HK-2 (cell line): ENCODE measurements around the gene PIK3C2B.

Experiments
- DNase-seq: peaks from one replicate; pipeline ENCODE4 v3.0.0-alpha.2; 2018; ENCODE audit not compliant: unreplicated experiment

PIK3C2B gene

DNA sequence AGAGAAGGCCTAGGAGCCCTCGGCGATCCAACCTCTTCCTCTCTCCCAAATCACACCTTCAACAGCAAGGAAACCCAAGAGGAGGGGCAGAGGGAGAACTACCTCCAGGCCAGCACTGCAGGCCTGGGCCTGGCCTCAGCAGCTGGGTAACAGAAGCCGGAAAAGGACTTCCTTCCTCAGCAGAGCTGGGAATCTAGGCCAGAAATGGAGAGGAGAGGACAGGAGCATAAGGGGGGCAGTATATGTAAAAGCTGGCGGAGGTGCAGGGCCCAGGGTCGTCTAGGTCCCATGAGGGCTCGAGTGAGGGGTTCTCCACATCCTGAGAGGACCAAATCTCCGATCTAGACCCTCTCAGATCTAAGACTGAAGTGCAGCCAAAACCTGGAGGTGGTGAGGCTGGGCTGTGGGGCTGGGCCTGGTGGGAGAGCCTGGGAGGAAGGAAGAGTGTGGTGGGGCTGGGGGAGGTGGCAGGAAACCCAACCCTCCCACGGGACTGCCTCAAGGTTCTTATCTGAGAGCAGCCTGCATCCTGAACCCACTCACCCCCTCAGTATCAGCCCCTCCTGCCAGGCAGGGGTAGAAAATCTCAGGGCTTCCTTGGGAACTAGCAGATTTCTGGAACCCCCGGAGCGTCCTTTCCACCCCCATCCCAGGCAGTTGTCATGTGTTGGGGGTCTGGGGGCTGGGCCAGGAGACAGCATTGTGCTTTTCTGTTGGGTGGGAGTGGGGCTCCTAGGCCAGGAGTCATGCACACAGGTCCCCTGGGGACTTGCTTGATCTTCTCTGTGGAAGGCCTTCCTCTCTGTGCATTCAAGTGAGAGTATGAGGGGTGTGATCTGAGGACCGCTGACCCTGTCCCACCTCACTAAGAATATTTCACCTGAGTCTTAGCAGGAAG is 33.0 kb downstream of the PIK3C2B start:
- DNase-seq: no peak

DNA sequence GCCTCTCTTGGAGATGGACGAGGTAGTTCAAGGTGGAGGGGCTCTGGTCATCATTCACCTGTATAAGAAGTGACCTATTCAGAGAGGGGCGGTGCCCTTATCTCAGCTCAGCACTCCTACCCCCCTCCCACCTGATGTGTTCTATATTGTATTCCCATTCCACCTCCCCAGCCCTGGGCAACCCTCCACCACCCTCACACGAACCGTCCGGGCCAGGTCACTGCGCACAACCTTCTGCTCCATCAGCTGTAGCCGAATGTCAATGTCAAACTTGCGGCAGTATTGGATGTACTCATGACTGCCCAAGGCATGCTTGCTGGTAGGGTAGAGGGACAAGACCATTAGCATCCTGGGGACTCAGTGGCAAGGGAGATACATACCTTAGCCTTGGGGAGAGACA is 34.3 kb downstream of the PIK3C2B start:
- DNase-seq: no peak

DNA sequence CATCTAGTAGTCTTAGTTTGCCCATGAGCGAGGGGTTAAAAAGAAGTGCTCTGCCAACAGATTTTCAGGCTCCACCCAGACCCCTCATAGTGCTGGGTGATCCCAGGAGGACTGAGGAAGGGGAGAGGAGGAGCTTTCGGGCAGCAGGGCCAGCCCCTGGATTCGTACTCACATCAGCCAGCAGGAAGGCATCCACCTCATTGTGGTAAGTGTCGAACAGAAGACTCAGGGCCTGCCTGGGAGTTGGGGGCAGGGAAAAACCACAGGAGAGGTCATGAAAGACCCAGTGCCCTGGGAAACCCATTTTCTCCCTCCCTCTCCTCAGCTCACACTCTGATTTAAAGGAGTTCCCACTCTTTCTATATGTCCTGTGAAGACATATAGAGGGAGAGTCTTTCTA is 34.9 kb downstream of the PIK3C2B start:
- no peak for DNase-seq

DNA sequence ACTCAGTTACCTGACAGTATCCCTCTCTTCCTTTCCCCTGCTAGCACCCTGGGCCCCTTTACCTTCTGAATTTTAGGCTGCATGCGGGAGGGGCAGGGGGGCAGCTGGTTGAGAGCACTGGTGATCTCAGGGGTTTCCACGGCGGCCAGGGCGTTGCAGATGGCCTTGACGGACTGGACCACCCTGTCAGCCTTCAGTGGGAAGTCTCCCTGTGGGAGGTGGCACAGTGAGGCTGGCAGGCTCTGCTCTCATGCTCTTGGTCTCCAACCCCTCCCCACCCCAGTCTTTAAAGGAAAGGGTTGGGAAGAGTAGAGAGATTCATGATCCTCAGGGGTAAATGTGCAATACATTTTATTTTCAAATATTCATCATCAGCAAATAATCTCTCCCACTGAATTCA is 36.9 kb downstream of the PIK3C2B start:
- DNase-seq: no peak

DNA sequence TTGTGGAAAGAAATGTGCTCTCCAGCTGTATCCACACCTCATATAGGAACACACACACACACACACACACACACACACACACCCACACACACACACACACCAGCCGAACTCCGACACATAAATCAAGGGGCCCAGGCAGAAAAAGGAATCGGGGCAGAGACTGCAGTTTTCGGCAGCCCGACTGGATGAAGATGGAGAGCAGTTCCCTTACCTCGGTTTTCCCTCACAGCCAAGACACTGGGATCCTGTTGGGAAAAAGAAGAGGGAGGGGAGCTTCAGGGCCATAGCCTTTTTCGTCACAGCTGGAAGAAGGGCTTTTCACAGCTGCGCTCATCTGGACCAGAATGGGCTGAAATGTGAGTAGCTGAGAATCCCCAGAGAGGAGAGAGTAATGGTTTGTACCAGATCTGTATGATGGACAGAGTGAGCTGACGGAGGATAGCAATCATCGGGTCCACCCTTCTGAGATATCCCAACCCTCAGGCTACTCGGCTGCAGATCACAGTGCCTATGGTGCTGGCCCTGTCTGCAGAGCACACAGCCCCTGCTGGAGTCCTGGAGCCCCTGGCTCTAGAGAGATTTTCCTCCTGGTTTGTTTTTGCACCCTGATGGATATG is 37.7 kb downstream of the PIK3C2B start:
- no peak for DNase-seq

DNA sequence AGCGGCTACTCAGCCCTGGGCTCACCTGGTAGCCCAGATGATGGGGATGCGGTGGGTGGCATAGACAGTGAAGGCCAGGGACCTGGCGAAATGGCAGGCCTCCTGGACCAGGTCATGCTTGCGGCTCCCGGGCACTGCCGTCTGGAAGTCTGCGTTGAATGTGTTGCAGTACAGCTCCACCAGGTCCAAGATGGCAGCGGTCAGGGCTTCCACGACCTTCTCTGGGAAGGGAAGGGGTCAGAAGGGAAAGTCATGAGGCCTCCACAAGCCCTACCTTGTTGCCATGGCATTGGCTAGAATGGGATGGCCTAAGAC is 38.8 kb downstream of the PIK3C2B start:
- no peak for DNase-seq

DNA sequence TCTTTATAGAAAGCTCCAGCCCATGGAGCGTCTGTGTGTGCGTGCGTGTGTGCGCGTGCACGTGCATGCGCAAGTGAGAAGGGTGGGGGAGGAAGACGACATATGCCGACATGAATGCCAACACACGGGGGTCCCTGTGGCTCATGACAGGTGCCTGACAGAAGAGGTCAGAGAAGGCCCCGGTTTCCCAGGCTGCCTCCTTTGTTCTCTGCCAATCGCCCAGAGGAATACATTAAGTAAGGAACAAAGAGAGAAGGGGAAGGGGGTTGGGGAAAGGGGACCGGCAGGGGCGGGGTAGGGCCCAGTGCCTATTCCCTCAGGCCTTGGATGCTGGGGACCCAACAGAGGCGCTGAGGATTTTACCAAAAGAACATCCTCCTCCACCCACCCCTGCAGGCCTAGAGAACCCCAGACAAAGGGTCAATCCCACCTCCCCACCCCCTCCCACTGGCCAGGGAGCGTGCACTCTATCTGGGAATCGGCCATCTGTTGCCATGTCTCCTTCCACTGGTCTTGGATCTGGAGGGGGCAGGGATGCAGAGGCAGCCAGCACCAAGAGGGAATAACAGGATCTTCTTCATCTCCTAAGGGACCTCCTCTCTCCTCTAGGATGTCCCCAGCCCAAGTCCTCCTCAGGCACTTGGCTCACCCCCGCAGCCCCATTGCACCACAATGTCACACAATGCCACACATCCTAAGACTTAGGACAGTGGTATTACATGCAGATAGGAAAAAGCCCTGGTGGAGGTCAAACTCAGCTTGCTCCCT is 39.4 kb downstream of the PIK3C2B start:
- no peak for DNase-seq

DNA sequence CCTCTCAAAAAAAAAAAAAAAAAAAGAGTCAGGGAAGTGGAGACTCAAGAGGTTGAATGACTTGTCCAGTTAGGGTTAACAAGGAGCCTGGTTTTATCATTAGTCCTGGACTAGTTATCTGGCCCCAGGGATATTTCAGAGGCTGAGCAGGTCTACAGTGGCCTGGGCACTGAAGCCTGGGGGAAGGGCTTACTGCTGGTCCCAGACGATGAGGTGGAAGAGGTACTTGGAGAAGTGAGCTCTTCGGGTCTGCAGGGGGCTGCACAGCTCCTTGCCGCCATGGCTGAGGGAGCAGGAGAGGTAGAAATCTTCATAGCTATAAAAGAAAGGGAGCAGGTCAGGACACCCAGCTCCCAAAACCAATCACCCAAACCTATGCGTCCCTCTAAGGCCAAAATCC is 40.1 kb downstream of the PIK3C2B start:
- no peak for DNase-seq

DNA sequence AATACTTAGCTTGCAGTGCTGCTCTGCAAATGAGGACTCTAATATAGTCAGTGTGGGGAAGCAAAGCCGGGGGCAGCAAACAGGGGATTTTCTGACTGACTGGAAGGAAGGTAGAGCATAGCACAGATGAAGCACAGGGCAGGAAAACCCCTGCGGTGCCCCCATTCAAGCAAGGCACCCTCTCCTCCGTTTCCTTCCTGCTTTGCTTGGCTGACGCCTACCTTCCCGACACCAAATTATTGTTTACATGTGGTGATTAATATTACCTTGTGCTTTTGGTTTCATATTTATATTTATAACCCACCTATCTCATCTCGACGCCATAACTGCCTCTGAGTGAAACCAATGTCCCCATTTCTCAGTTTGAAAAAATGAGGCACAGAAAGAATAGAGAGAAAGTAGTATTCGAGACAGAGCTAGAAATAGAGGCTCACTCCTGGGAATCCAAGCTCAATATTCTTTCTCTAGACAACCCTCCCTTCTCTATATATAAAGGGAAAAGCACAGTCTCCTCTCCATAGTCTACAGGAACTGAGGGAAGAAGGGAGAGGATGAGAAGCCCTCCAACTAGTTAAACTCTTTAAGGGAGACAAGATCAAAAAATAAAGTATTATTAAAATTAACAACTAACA is 41.3 kb downstream of the PIK3C2B start:
- no peak for DNase-seq

DNA sequence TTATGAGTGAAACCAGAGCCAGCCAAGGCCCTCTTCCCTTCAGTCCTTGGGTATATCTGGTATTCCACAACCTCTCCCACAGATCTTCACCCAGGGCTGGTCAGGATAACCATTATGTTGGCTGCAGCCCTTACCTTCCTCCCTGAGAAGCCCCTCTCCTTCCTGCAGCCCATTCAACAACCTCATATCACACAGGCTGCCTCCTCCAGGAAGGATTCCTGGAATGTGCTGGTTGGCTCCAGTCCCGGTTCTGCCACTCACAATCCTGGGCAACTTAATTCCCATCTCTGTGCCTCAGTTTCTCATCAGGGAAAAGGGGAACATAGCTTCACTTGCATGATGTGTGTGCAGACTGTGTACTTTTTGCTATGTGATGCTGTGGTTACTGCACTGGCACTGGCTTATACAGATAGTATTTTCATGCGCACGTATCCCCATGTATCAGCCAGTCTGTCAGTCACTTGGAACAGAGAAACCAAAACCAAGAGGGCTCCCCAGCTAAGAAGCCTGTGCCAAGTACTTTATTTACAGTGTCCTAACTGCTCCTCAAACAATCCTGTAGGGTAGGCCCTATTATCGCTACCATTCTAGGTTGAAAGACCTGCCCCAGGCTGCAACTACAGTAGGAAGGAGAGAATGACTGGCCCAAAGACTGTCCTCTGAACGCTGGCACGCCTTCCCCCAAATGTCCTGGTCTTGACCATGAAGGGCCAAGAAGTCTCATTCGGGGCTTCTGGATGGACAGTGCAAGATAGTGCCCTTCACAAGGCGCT is 43.1 kb downstream of the PIK3C2B start:
- DNase-seq: no peak

DNA sequence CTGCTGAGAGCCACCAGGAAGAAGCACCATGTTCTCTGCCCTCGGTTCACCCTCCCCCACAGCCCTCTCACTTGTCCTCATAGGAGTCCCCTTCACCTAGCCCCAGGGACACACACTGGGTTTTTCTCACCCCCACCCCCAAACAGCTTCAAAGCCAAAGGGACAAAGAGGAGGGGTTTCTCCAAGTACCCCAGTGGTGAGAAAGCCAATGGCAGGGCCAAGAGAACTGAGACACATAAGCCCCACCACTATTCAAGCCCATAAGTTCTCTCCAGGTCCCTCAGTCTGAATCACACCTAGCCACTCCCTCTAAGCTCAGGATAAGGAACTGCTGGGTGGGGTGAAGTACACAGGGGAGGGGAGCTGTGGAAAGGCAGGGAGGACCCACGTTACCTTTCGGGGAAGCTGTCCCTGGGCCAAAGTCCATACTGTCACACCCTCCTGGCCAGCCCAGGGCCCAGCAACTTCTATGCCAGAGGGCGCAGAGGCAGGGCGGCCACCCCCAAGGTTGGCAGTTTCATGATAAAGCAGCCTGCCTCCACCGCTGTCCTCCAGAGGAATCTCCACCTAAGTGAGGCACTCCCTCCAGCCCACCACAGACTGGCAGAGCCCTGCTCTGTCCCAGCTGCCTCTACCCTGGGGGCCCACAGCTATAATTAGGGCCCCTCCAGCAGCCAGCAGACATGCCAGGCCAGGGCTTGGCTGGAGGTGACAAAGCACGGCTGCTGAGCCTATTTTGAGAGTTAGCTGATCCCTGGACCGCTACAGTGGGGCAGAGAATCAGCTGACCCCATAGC is 43.9 kb downstream of the PIK3C2B start:
- no peak for DNase-seq

DNA sequence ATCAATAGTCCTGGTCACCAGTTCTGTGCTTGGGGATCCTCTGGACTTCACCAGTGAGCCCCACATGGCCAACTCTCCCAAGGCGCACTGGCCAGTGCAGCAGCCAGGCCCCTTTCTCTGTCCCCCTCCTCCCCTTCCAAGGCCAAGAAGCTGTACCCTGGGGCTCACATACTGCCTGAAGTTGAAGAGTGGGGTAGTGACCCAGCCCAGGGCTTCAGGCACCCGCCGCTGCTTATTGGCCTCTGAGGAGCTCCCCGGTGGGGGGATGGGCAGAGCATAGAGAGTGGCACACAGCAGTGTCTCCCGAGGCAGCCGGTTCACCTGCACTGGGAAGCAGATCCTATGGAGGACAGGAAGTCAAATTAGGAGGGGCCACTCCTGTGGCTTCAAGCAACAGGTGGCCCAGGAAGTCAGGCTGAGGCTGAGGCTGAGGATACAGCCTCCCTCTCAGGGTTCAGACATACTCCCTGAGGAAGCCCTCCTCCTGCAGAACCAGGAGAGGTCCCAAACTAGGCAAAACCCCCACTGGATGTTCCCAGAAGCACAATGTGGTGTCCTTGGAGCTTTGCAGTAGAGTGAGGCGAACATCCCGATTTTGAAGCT is 44.8 kb downstream of the PIK3C2B start:
- DNase-seq: no peak

DNA sequence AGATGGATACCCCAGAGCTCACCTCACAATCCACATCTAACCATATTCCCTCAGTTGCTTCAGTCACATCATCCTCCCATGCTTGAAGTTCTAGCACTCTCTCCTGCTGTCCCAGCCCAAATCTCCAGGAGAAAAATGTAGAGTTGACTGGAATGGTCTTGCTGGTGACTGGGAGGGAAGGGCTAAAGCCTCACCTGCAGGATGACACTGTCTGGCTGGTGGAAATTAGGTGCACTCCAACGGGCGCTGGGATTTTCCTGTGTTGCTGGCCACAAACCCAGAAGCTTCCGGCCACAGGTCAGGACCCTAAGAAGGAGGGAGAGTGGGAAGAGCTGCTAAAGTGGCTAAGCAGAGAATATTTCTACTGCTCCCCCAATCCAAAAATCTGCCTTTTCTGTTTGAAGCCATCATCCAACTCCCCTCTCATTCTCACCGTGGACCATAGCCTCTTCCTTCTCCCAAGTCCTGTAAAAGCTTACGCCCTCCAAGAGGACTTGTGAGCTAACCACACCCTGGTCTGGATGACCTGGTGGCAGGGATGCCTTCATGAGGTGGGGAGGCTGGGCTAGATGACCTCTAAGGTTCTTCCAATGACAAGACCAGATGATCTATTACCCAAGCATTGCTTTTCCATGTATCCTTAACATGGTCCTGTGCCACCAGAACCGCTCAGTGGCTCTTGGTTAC is 45.5 kb downstream of the PIK3C2B start:
- DNase-seq: no peak

DNA sequence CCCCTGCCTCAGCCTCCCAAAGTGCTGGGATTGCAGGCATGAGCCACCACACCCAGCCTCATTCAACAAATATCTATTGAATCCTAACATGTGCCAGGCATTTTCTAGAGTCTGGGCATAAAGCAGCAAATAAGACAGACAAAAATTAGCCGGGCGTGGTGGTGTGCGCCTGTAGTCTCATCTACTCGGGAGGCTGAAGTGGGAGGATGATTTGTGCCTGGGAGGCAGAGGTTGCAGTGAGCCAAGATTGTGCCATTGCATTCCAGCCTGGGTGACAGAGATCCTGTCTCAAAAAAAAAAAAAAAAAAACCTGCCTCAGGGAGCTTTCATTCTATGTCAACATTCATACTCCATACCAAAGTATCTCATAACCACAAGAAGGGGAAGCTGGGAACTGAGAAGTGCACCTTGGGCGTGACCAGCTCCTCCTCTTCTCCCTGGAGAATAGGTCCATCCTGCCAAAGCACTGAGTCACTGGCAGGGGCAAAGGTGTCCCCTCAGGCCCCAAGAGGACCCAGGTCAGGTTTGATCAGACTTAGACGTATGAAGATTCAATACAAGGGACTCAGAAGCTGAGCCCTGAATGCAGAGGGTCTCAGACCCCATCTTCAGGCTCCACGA is 46.2 kb downstream of the PIK3C2B start:
- no peak for DNase-seq

DNA sequence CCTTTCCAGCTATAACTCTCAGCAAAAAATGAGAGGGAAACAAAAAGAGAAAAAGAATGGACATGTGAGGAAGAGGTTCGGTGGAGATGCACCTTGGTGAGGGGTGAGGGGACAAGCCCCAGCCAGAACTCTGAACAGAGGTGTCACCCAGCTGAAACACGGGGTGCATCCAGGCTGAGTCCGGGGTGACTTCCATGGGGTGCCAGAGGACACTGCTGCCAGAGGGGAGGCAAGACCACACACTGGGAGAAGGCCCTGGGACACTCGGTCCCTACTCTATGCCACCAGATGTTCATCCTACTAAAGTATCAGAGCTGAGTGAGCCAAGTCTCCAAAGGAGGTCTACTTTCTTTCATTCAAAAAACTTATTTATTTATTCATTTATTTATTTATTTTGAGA is 46.9 kb downstream of the PIK3C2B start:
- DNase-seq: no peak

DNA sequence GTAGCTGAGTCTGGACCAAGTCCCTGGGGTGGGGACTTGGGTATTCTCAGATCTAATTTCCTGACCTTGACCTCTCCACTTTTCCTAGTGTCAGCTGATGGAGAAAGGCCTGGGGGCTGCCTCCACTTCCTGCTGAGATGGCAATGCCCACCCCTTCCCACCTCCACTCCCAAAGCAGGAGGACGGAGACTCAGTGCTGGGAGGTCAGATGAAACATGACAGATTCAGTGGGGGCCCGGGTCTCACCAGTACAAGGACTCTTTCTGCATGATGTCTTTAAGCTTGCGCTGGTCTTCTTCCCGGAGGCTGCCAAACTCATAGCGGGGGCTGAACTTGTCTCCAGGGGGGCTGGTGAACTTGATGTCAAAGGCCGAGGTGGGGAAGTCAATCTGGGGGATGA is 47.4 kb downstream of the PIK3C2B start:
- no peak for DNase-seq

DNA sequence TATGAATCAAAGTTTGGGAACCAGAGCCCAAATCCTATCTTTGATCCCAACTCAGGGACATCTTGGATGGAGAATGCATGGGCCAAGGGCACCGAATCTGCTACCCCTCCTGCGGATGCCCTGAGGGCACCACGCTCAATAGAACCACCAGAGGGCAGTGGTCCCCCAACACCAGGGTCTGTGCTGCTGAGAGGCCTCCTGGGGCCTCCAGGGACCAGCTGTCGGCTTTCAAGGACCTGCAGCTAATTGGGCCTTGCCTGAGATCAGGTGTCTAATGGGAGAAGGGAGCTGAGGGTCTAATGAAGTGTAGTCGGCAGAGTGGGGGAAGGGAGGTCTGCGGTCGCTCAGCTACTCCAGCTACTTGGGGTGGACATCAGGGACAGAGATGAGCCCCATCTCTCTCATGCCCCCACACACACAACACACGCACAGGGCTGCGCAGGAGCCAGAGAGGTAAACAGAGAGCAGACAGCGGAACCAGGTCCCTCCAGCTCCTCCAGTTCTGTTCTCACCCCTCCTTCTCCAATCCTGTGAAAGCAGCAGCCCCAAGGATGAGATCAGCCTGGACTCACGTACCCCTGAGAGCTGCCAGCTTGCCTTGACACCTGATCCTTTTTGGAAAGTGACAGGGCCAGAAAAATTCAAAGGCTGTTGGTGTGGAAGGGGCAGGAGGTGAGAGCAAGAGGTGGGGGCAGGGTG is 48.0 kb downstream of the PIK3C2B start:
- DNase-seq: peak; percentile 68

DNA sequence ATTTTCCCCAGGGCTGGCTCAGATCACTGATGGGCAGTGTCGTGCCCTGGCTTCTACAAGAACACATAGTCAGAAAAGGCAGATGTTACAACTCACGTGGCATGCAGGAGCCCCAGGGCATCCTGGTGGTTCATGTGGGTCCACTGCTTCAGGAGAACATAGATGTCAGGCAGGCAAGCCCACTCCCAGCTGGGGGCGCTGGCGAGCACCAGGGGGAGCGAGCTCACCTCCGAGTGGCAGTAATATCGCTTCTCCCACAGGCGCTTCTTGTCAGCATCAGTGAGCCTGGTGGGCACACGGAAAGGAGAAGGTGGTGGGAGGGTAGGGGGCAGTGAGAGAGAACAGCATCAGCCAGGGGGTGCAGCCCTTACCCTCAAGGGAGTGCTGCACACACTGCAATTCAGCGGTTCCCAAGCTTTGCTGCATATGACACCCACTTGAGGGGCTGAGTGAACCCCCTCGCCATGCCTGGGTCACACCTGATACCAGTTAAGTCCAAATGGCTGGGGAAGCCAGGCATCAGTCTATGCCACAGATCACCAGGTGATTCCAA is 48.7 kb downstream of the PIK3C2B start:
- peak; percentile 45 for DNase-seq
